RKO (cell line): ENCODE measurements around the gene BAZ2B.
"Not testable (repeated sequence)": the region's sequence is repeated elsewhere in the genome, so short reads cannot be mapped to it uniquely, and the experiment has no call there.

ENCODE experiments used
- DNase-seq: peaks from one replicate; pipeline ENCODE4 v3.0.0-alpha.2; 2016; ENCODE audit warnings: low spot score

Gene BAZ2B

GRCh38 chr2:159616286-159616701, at the start of gene BAZ2B:
Gene BAZ2B, minus strand, starts transcription at chr2:159616548. Its CDS starts 137,829 bp downstream, at chr2:159478719.
- peak; percentile 84 for DNase-seq

GRCh38 chr2:159661286-159661685, 44.9 kb upstream of the BAZ2B start:
- DNase-seq = no peak

- DNase-seq = no peak
Measured at GRCh38 chr2:159658881-159659873, 42.8 kb upstream of the BAZ2B start.

- no peak for DNase-seq
Measured at GRCh38 chr2:159653962-159654361, 37.6 kb upstream of the BAZ2B start.

GRCh38 chr2:159651884-159652283, 35.5 kb upstream of the BAZ2B start:
- no peak for DNase-seq

GRCh38 chr2:159650574-159650973, 34.2 kb upstream of the BAZ2B start:
- DNase-seq = no peak

GRCh38 chr2:159648643-159649042, 32.3 kb upstream of the BAZ2B start:
- no peak for DNase-seq

- no peak for DNase-seq
Measured at GRCh38 chr2:159647667-159648066, 31.3 kb upstream of the BAZ2B start.

- DNase-seq = no peak
Measured at GRCh38 chr2:159640176-159640575, 23.8 kb upstream of the BAZ2B start.

GRCh38 chr2:159639712-159640111, 23.4 kb upstream of the BAZ2B start:
- no peak for DNase-seq

GRCh38 chr2:159639071-159639470, 22.7 kb upstream of the BAZ2B start:
- DNase-seq = no peak

- DNase-seq = no peak
Measured at GRCh38 chr2:159637988-159638501, 21.7 kb upstream of the BAZ2B start.

- no peak for DNase-seq
Measured at GRCh38 chr2:159637240-159637639, 20.9 kb upstream of the BAZ2B start.

GRCh38 chr2:159635006-159635789, 18.9 kb upstream of the BAZ2B start:
- no peak for DNase-seq

- DNase-seq = no peak
Measured at GRCh38 chr2:159633219-159633618, 16.9 kb upstream of the BAZ2B start.

- DNase-seq = not testable (repeated sequence)
Measured at GRCh38 chr2:159625628-159626027, 9.3 kb upstream of the BAZ2B start.

- no peak for DNase-seq
Measured at GRCh38 chr2:159623436-159623835, 7.1 kb upstream of the BAZ2B start.

GRCh38 chr2:159622966-159623365, 6.6 kb upstream of the BAZ2B start:
- DNase-seq = no peak

- DNase-seq = no peak
Measured at GRCh38 chr2:159620796-159621195, 4.4 kb upstream of the BAZ2B start.

GRCh38 chr2:159617646-159618045, 1.3 kb upstream of the BAZ2B start:
- DNase-seq = no peak

GRCh38 chr2:159617100-159617499, 752 bp upstream of the BAZ2B start:
- no peak for DNase-seq
